Measurements from ENCODE around the gene PCNX2. TPM values are rescaled to one million over a fixed set of nuclear protein-coding genes. Genes with fewer than 3 reads are reported as not detected.

The PCNX2 gene
- total RNA-seq, 1 experiment from 2014 or later = 18.6 TPM

DNA sequence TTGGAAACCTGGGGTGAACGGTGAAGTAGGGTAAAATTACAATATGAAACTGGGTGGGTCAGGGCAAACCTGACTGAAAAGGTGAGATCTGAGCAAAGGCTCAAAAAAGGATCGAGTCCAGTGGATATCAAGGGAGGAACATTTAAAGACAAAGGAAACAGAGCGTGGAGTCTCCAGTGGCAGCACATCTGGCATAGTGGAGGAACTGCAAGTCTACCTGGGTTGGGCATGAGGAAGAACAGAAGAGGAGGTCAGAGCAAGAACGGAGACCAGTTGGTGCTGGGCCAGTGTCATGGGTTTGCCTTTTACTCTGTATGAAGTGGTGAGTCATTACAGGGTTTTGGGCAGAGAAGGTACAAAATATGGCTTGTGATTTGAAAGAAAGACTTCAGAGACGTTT is 181.4 kb downstream of the PCNX2 start:
- DNase-seq = no peak
- H2AFZ ChIP-seq = no peak overlapping the region

GRCh38 chr1:233113009-233113879 is 182.3 kb downstream of the PCNX2 start:
- Histone ChIP-seq H3K9me2 (ENCODE audit: insufficient read depth) (no peaks in the 10 kb centered on the region), H3K4me2 (peak overlapping the region; percentile 79), H3K36me3 (ENCODE audit: low read depth) (peaks cover 16% of the 10 kb centered on the region; the same call in 1 of the 2 replicates), H3K9me3 (ENCODE audit: insufficient read depth, low read depth) (peaks cover 8% of the 10 kb centered on the region), H3K27ac (peak overlapping the region; percentile 99), H4K20me1 (ENCODE audit: insufficient read depth) (no peaks in the 10 kb centered on the region), H3K4me3 (peak overlapping the region; percentile 43; the same call in 1 of the 2 replicates), H3K4me1 (replicated peaks; ENCODE audit: insufficient read depth) (peaks cover 49% of the 10 kb centered on the region), H2AFZ (no peak overlapping the region), H3K27me3 (ENCODE audit: insufficient read depth, low read depth) (no peaks in the 10 kb centered on the region), H3F3A (ENCODE audit: insufficient read depth, low read depth) (peaks cover 46% of the 10 kb centered on the region), H3K79me2 (ENCODE audit: low read depth) (no peaks in the 10 kb centered on the region)
- CTCF ChIA-PET = no interaction called here
- TF ChIP-seq EZH2 (IDR thresholded peaks at IDR 0.05; ENCODE audit: low read depth) (no peak), CTCF (conservative IDR thresholded peaks at IDR 0.05) (no peak)
- intact Hi-C loops (cut with micrococcal nuclease; ENCODE audit: unreplicated experiment) = loop anchor here (1.0 to 10.0 kb wide), 3 partner anchors 130 to 1288 kb away; partner anchors contain the start of gene NTPCR
- TSS peak; percentile 84 for BruUV-seq (replicated peaks)
- POLR2A ChIA-PET (ENCODE audit: unreplicated experiment) = interaction anchor here (0.6 to 1.0 kb wide), 5 partner anchors 20 to 149 kb away, joined by 3 to 8 read pairs (median 3); no protein-coding TSS in a partner anchor
- peak; percentile 81 to 99 for DNase-seq

More for the DNA sequence above, 181.4 kb downstream of the PCNX2 start:
- intact Hi-C loops (cut with micrococcal nuclease; ENCODE audit: unreplicated experiment) = loop anchor here (10.0 kb wide), 1 partner anchor 1289 kb away; no protein-coding TSS in a partner anchor
- no peaks in the 10 kb centered on the region for H3K9me2 ChIP-seq (ENCODE audit: insufficient read depth)
- H3K4me2 ChIP-seq = peak overlapping the region; percentile 79
- peak overlapping the region; percentile 99 for H3K27ac ChIP-seq
- TF ChIP-seq CTCF (conservative IDR thresholded peaks at IDR 0.05) (no peak), EZH2 (IDR thresholded peaks at IDR 0.05; ENCODE audit: low read depth) (no peak)
- peaks cover 8% of the 10 kb centered on the region for H3K9me3 ChIP-seq (ENCODE audit: insufficient read depth, low read depth)
- peaks cover 47% of the 10 kb centered on the region for H3K4me1 ChIP-seq (replicated peaks; ENCODE audit: insufficient read depth)
- no peaks in the 10 kb centered on the region for H4K20me1 ChIP-seq (ENCODE audit: insufficient read depth)
- ChIA-PET POLR2A (ENCODE audit: unreplicated experiment) (no interaction called here), CTCF (no interaction called here)
- H3K27me3 ChIP-seq (ENCODE audit: insufficient read depth, low read depth) = no peaks in the 10 kb centered on the region
- H3F3A ChIP-seq (ENCODE audit: insufficient read depth, low read depth) = peaks cover 46% of the 10 kb centered on the region
- no TSS peak for BruUV-seq (replicated peaks)
- peaks cover 13% of the 10 kb centered on the region for H3K36me3 ChIP-seq (ENCODE audit: low read depth)
- peak overlapping the region; percentile 43; the same call in 1 of the 2 replicates for H3K4me3 ChIP-seq
- H3K79me2 ChIP-seq (ENCODE audit: low read depth) = no peaks in the 10 kb centered on the region

GRCh38 chr1:233112186-233113008 is 183.1 kb downstream of the PCNX2 start:
- Histone ChIP-seq H3K27ac (peak overlapping the region; percentile 99), H3K9me3 (ENCODE audit: insufficient read depth, low read depth) (peaks cover 8% of the 10 kb centered on the region), H3K4me3 (peak overlapping the region; percentile 5; the same call in 1 of the 2 replicates), H3K36me3 (ENCODE audit: low read depth) (peaks cover 16% of the 10 kb centered on the region; the same call in 1 of the 2 replicates), H3K9me2 (ENCODE audit: insufficient read depth) (no peaks in the 10 kb centered on the region), H2AFZ (no peak overlapping the region), H4K20me1 (ENCODE audit: insufficient read depth) (no peaks in the 10 kb centered on the region), H3K27me3 (ENCODE audit: insufficient read depth, low read depth) (no peaks in the 10 kb centered on the region), H3K4me2 (peak overlapping the region; percentile 79), H3K79me2 (ENCODE audit: low read depth) (no peaks in the 10 kb centered on the region), H3F3A (ENCODE audit: insufficient read depth, low read depth) (peaks cover 52% of the 10 kb centered on the region), H3K4me1 (replicated peaks; ENCODE audit: insufficient read depth) (peaks cover 57% of the 10 kb centered on the region)
- ChIA-PET CTCF (no interaction called here), POLR2A (ENCODE audit: unreplicated experiment) (interaction anchor here (0.6 to 1.0 kb wide), 4 partner anchors 21 to 148 kb away, joined by 3 to 8 read pairs (median 4); no protein-coding TSS in a partner anchor)
- TF ChIP-seq EZH2 (IDR thresholded peaks at IDR 0.05; ENCODE audit: low read depth) (no peak), CTCF (conservative IDR thresholded peaks at IDR 0.05) (no peak)
- peak; percentile 11 to 59 for DNase-seq
- intact Hi-C loops (cut with micrococcal nuclease; ENCODE audit: unreplicated experiment) = loop anchor here (1.0 to 10.0 kb wide), 3 partner anchors 130 to 1288 kb away; partner anchors contain the start of gene NTPCR
- TSS peak; percentile 75 for BruUV-seq (replicated peaks)

Measured in PC-9 (cell line).